Measurements from ENCODE around the gene C1QL2.

The C1QL2 gene

GRCh38 chr2:119195887-119196286 lies 37.3 kb upstream of the C1QL2 start:
- Histone ChIP-seq H3K9ac (ENCODE audit: low read length) (no peak overlapping the region), H3K4me3 (ENCODE audit: low read length) (no peak overlapping the region), H3K27me3 (ENCODE audit: control insufficient read depth, insufficient read depth, low read length) (no peaks in the 10 kb centered on the region), H3K9me3 (ENCODE audit: control insufficient read depth, low read length) (no peaks in the 10 kb centered on the region), H3K36me3 (ENCODE audit: control insufficient read depth, insufficient read depth, low read length) (no peaks in the 10 kb centered on the region), H3K4me1 (ENCODE audit: control insufficient read depth, insufficient read depth, low read length) (peaks cover 5% of the 10 kb centered on the region)

- Histone ChIP-seq H3K4me3 (ENCODE audit: low read length) (no peak overlapping the region), H3K36me3 (ENCODE audit: control insufficient read depth, insufficient read depth, low read length) (no peaks in the 10 kb centered on the region), H3K9ac (ENCODE audit: low read length) (no peak overlapping the region), H3K27me3 (ENCODE audit: control insufficient read depth, insufficient read depth, low read length) (no peaks in the 10 kb centered on the region), H3K4me1 (ENCODE audit: control insufficient read depth, insufficient read depth, low read length) (peaks cover 5% of the 10 kb centered on the region), H3K9me3 (ENCODE audit: control insufficient read depth, low read length) (no peaks in the 10 kb centered on the region)
Observed at GRCh38 chr2:119195001-119195400, 36.5 kb upstream of the C1QL2 start.

DNA sequence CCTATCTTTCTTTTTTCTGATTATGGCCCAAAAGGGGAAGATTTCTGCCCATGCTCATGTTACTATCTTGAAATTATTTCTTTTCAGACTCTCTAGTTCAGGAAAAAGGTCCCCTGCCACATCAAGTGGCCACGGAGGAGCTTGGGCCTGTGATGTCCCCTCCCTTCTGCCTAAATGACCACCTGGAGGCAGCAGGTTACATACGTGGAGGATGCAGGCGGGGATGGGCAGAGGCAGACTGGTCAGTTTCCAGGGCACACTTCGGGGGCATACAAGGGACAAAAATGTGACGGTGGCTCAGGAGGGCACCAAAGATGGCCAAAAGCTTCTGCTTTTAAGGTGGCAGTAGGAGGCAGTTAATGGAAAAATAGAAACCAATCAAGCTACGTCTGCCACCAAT lies 34.3 kb upstream of the C1QL2 start:
- Histone ChIP-seq H3K4me3 (ENCODE audit: low read length) (no peak overlapping the region), H3K27me3 (ENCODE audit: control insufficient read depth, insufficient read depth, low read length) (no peaks in the 10 kb centered on the region), H3K36me3 (ENCODE audit: control insufficient read depth, insufficient read depth, low read length) (no peaks in the 10 kb centered on the region), H3K4me1 (ENCODE audit: control insufficient read depth, insufficient read depth, low read length) (no peaks in the 10 kb centered on the region), H3K9me3 (ENCODE audit: control insufficient read depth, low read length) (no peaks in the 10 kb centered on the region), H3K9ac (ENCODE audit: low read length) (no peak overlapping the region)

DNA sequence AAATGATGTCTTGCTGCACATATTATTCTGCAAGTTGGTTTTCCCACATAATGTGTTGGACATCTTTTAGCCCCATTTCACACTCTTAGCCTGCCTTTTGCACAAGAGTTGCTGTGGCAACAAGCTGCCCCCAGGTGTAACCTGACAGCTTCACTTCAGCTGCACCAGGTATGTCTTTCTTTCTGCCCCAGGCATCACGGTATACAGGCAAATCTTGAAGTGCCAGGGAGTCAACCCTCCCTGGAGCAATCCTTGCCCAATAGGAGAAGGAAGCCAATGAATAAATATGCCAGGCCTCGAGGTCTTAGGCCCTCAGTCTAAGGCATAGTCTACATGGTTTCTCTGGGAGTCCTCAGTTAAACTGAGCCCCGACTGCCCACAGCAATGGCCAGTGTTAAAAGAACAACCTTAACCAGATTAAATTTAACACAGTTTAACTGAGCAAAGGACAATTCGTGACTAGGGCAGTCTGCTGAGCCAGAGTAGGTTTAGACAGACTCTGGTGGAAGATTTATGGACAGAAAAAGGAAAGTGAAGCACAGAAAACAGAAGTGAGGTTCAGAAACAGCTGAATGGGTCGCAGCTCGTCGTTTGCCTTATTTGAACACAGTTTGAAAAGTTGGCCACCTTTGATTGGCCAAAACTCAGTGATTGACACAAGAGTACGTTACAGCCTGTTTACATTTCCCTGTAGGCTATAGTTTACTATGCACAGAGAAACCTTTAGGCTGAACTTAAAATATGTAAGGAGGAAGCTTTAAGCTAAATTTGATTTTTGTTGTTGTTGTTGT lies 32.0 kb upstream of the C1QL2 start:
- H3K4me3 ChIP-seq (ENCODE audit: low read length): no peak overlapping the region
- H3K27me3 ChIP-seq (ENCODE audit: control insufficient read depth, insufficient read depth, low read length): no peaks in the 10 kb centered on the region
- H3K4me1 ChIP-seq (ENCODE audit: control insufficient read depth, insufficient read depth, low read length): no peaks in the 10 kb centered on the region
- no peaks in the 10 kb centered on the region for H3K36me3 ChIP-seq (ENCODE audit: control insufficient read depth, insufficient read depth, low read length)
- no peaks in the 10 kb centered on the region for H3K9me3 ChIP-seq (ENCODE audit: control insufficient read depth, low read length)
- no peak overlapping the region for H3K9ac ChIP-seq (ENCODE audit: low read length)

- H3K27me3 ChIP-seq (ENCODE audit: control insufficient read depth, insufficient read depth, low read length): no peaks in the 10 kb centered on the region
- no peaks in the 10 kb centered on the region for H3K4me1 ChIP-seq (ENCODE audit: control insufficient read depth, insufficient read depth, low read length)
- H3K36me3 ChIP-seq (ENCODE audit: control insufficient read depth, insufficient read depth, low read length): no peaks in the 10 kb centered on the region
- H3K9ac ChIP-seq (ENCODE audit: low read length): no peak overlapping the region
- no peak overlapping the region for H3K4me3 ChIP-seq (ENCODE audit: low read length)
- H3K9me3 ChIP-seq (ENCODE audit: control insufficient read depth, low read length): no peaks in the 10 kb centered on the region
Observed at GRCh38 chr2:119184512-119184911, 26.0 kb upstream of the C1QL2 start.

DNA sequence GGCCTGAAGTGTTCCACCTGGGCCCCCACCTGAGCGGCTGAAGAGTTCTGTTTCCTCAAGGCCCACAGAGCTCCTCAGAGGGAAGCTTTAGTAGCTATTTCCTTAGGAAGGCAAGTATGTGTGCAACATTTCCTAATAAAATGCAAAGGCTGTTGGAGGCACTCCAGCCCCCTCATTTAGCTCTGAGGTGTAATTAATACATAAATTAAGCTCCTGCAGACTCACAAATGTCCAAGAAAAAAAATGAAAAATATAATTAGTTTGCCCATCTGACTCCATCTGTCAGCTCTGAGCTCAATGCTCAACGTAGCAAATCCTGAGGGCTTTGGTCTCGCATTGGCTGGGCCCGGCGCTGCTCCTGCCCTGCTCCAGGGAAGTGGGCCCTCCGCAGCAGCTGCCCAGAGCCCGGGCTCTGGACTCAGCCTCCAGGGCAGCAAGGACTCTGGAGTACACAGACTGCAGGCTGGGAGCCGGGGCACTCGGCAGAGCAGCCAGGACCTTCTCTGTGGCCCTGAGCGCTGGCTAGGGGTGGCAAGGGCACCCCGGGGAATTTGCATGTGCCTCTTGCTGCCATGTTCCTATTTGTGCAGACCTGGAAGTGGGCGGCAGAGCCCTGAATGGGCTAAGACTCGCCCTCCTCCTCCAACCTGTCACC lies 23.4 kb upstream of the C1QL2 start:
- H3K4me3 ChIP-seq (ENCODE audit: low read length): no peak overlapping the region
- no peaks in the 10 kb centered on the region for H3K9me3 ChIP-seq (ENCODE audit: control insufficient read depth, low read length)
- no peaks in the 10 kb centered on the region for H3K36me3 ChIP-seq (ENCODE audit: control insufficient read depth, insufficient read depth, low read length)
- no peak overlapping the region for H3K9ac ChIP-seq (ENCODE audit: low read length)
- no peaks in the 10 kb centered on the region for H3K4me1 ChIP-seq (ENCODE audit: control insufficient read depth, insufficient read depth, low read length)
- no peaks in the 10 kb centered on the region for H3K27me3 ChIP-seq (ENCODE audit: control insufficient read depth, insufficient read depth, low read length)

GRCh38 chr2:119181391-119181790 lies 22.8 kb upstream of the C1QL2 start:
- no peaks in the 10 kb centered on the region for H3K36me3 ChIP-seq (ENCODE audit: control insufficient read depth, insufficient read depth, low read length)
- H3K4me3 ChIP-seq (ENCODE audit: low read length): no peak overlapping the region

GRCh38 chr2:119180892-119181291 lies 22.3 kb upstream of the C1QL2 start:
- Histone ChIP-seq H3K27me3 (ENCODE audit: control insufficient read depth, insufficient read depth, low read length) (no peaks in the 10 kb centered on the region), H3K36me3 (ENCODE audit: control insufficient read depth, insufficient read depth, low read length) (no peaks in the 10 kb centered on the region), H3K9me3 (ENCODE audit: control insufficient read depth, low read length) (no peaks in the 10 kb centered on the region), H3K4me1 (ENCODE audit: control insufficient read depth, insufficient read depth, low read length) (no peaks in the 10 kb centered on the region), H3K4me3 (ENCODE audit: low read length) (no peak overlapping the region), H3K9ac (ENCODE audit: low read length) (no peak overlapping the region)

More at GRCh38 chr2:119181391-119181790, 22.8 kb upstream of the C1QL2 start:
- Histone ChIP-seq H3K9ac (ENCODE audit: low read length) (no peak overlapping the region), H3K9me3 (ENCODE audit: control insufficient read depth, low read length) (no peaks in the 10 kb centered on the region), H3K4me1 (ENCODE audit: control insufficient read depth, insufficient read depth, low read length) (no peaks in the 10 kb centered on the region), H3K27me3 (ENCODE audit: control insufficient read depth, insufficient read depth, low read length) (no peaks in the 10 kb centered on the region)

- no peak overlapping the region for H3K4me3 ChIP-seq (ENCODE audit: low read length)
- no peaks in the 10 kb centered on the region for H3K27me3 ChIP-seq (ENCODE audit: control insufficient read depth, insufficient read depth, low read length)
- H3K9ac ChIP-seq (ENCODE audit: low read length): no peak overlapping the region
- no peaks in the 10 kb centered on the region for H3K4me1 ChIP-seq (ENCODE audit: control insufficient read depth, insufficient read depth, low read length)
- H3K36me3 ChIP-seq (ENCODE audit: control insufficient read depth, insufficient read depth, low read length): no peaks in the 10 kb centered on the region
- H3K9me3 ChIP-seq (ENCODE audit: control insufficient read depth, low read length): no peaks in the 10 kb centered on the region
Observed at GRCh38 chr2:119179991-119180390, 21.4 kb upstream of the C1QL2 start.

DNA sequence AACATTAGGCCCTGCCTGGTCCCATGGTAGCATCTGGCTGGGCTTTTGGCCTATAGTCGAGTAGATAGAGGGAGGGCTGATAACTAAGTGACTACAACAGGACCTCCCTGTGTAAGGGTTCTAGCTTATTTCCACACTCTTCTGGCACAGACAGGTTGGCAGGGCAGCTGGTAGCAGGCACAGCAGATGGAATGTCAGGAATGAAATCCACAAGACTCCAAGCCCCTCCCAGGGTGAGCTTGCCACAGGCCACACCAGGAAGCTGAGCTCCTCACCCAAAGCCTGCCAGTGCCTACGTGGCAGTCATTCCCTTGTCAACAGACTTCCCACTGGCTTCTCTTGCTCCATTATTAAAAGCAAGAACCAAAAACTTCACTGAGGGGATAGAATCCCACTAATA lies 20.7 kb upstream of the C1QL2 start:
- Histone ChIP-seq H3K4me3 (ENCODE audit: low read length) (no peak overlapping the region), H3K9me3 (ENCODE audit: control insufficient read depth, low read length) (no peaks in the 10 kb centered on the region), H3K36me3 (ENCODE audit: control insufficient read depth, insufficient read depth, low read length) (no peaks in the 10 kb centered on the region), H3K9ac (ENCODE audit: low read length) (no peak overlapping the region), H3K27me3 (ENCODE audit: control insufficient read depth, insufficient read depth, low read length) (no peaks in the 10 kb centered on the region), H3K4me1 (ENCODE audit: control insufficient read depth, insufficient read depth, low read length) (no peaks in the 10 kb centered on the region)

- Histone ChIP-seq H3K4me3 (ENCODE audit: low read length) (no peak overlapping the region), H3K36me3 (ENCODE audit: control insufficient read depth, insufficient read depth, low read length) (no peaks in the 10 kb centered on the region), H3K9ac (ENCODE audit: low read length) (no peak overlapping the region), H3K27me3 (ENCODE audit: control insufficient read depth, insufficient read depth, low read length) (no peaks in the 10 kb centered on the region), H3K9me3 (ENCODE audit: control insufficient read depth, low read length) (no peaks in the 10 kb centered on the region), H3K4me1 (ENCODE audit: control insufficient read depth, insufficient read depth, low read length) (no peaks in the 10 kb centered on the region)
Observed at GRCh38 chr2:119178776-119179175, 20.2 kb upstream of the C1QL2 start.

- no peaks in the 10 kb centered on the region for H3K9me3 ChIP-seq (ENCODE audit: control insufficient read depth, low read length)
- no peak overlapping the region for H3K4me3 ChIP-seq (ENCODE audit: low read length)
- no peaks in the 10 kb centered on the region for H3K27me3 ChIP-seq (ENCODE audit: control insufficient read depth, insufficient read depth, low read length)
- no peak overlapping the region for H3K9ac ChIP-seq (ENCODE audit: low read length)
- no peaks in the 10 kb centered on the region for H3K4me1 ChIP-seq (ENCODE audit: control insufficient read depth, insufficient read depth, low read length)
- H3K36me3 ChIP-seq (ENCODE audit: control insufficient read depth, insufficient read depth, low read length): no peaks in the 10 kb centered on the region
Observed at GRCh38 chr2:119177838-119178190, 19.3 kb upstream of the C1QL2 start.
